Measurements from ENCODE around the gene KCNIP3. TPM values are rescaled to one million over a fixed set of nuclear protein-coding genes. Genes with fewer than 3 reads are reported as not detected.

Gene KCNIP3
- total RNA-seq, 2 donors from 2014 or later, result 1.5 to 2.3 TPM

- H3K9ac ChIP-seq (ENCODE audit: low read depth in 2 of 2, low read length in 2 of 2), result no peak overlapping the region
- H3K9me3 ChIP-seq, result no peaks in the 10 kb centered on the region
- TF ChIP-seq CTCF (IDR thresholded peaks at IDR 0.05), result no peak
- H3K36me3 ChIP-seq, result no peaks in the 10 kb centered on the region
- H3K4me1 ChIP-seq, result no peaks in the 10 kb centered on the region
- DNase-seq, result no peak
- intact Hi-C loops (cut with DNase I), result no loop called here
- H3K4me3 ChIP-seq, result no peak overlapping the region
- H3K27ac ChIP-seq, result no peak overlapping the region
- H3K27me3 ChIP-seq, result no peaks in the 10 kb centered on the region
Measured at GRCh38 chr2:95285542-95285932, 11.6 kb upstream of the KCNIP3 start.

- no peak overlapping the region for H3K4me3 ChIP-seq
- intact Hi-C loops (cut with DNase I), result no loop called here
- H3K27me3 ChIP-seq, result no peaks in the 10 kb centered on the region
- no peaks in the 10 kb centered on the region for H3K36me3 ChIP-seq
- no peaks in the 10 kb centered on the region for H3K9me3 ChIP-seq
- H3K9ac ChIP-seq (ENCODE audit: low read depth in 2 of 2, low read length in 2 of 2), result no peak overlapping the region
- no peaks in the 10 kb centered on the region for H3K4me1 ChIP-seq
- H3K27ac ChIP-seq, result no peak overlapping the region
- TF ChIP-seq CTCF (IDR thresholded peaks at IDR 0.05), result no peak
- DNase-seq, result no peak
Measured at GRCh38 chr2:95287336-95287735, 9.8 kb upstream of the KCNIP3 start.

GRCh38 chr2:95287806-95288205 lies 9.3 kb upstream of the KCNIP3 start:
- TF ChIP-seq CTCF (IDR thresholded peaks at IDR 0.05), result no peak
- DNase-seq, result no peak
- Histone ChIP-seq H3K27me3 (no peaks in the 10 kb centered on the region), H3K27ac (no peak overlapping the region), H3K4me3 (no peak overlapping the region), H3K36me3 (no peaks in the 10 kb centered on the region), H3K9ac (ENCODE audit: low read depth in 2 of 2, low read length in 2 of 2) (no peak overlapping the region), H3K9me3 (no peaks in the 10 kb centered on the region), H3K4me1 (no peaks in the 10 kb centered on the region)
- intact Hi-C loops (cut with DNase I), result no loop called here

- H3K4me3 ChIP-seq, result no peak overlapping the region
- DNase-seq, result no peak
- intact Hi-C loops (cut with DNase I), result no loop called here
- no peaks in the 10 kb centered on the region for H3K9me3 ChIP-seq
- H3K27ac ChIP-seq, result no peak overlapping the region
- no peaks in the 10 kb centered on the region for H3K4me1 ChIP-seq
- no peaks in the 10 kb centered on the region for H3K27me3 ChIP-seq
- no peaks in the 10 kb centered on the region for H3K36me3 ChIP-seq
- no peak overlapping the region for H3K9ac ChIP-seq (ENCODE audit: low read depth in 2 of 2, low read length in 2 of 2)
- TF ChIP-seq CTCF (IDR thresholded peaks at IDR 0.05), result no peak
Measured at GRCh38 chr2:95289253-95289652, 7.9 kb upstream of the KCNIP3 start.

GRCh38 chr2:95291222-95291621 lies 5.9 kb upstream of the KCNIP3 start:
- Histone ChIP-seq H3K36me3 (no peaks in the 10 kb centered on the region), H3K4me1 (no peaks in the 10 kb centered on the region), H3K9me3 (no peaks in the 10 kb centered on the region), H3K27ac (no peak overlapping the region), H3K4me3 (no peak overlapping the region), H3K9ac (ENCODE audit: low read depth in 2 of 2, low read length in 2 of 2) (no peak overlapping the region), H3K27me3 (no peaks in the 10 kb centered on the region)
- intact Hi-C loops (cut with DNase I), result no loop called here
- DNase-seq, result no peak
- no peak for TF ChIP-seq CTCF (IDR thresholded peaks at IDR 0.05)
